PC-9 (cell line): Measurements from ENCODE around the gene DNM3.

ENCODE experiments used
- EZH2 ChIP-seq: fragments of 200-600 bp; sonication (generic); IDR thresholded peaks from 2 replicates; pipeline ENCODE4 v1.8.0; 2017; ENCODE audit warnings: antibody characterized with exemption, low read depth
- TF ChIP-seq, protein P1 (sequence below): fragments of 200-600 bp; sonication (generic); conservative IDR thresholded peaks from 2 replicates; pipeline ENCODE4 v1.6.1; 2017; ENCODE audit warnings: mixed run types, antibody characterized with exemption, mild to moderate bottlenecking, moderate library complexity

DNA sequence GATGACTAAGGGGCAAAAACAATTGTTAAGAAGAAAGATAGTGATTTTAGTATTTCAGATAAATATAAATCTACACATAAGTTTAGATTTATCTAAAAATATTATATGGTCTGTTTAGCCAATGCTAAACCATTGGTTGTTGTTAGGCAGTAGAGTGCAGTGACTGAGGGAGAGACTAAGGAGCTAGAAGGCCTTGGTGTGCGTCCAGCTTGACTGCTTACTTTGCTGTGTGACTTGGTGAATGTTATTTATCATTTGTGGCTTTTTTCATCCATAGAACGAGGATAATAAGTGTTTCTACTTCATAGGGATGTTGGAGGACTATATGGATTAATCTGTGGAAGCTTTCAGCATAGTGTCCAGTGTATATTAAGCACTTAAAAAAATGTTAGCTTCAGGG, 314.5 kb downstream of the DNM3 start:
- TF ChIP-seq, protein P1, sequence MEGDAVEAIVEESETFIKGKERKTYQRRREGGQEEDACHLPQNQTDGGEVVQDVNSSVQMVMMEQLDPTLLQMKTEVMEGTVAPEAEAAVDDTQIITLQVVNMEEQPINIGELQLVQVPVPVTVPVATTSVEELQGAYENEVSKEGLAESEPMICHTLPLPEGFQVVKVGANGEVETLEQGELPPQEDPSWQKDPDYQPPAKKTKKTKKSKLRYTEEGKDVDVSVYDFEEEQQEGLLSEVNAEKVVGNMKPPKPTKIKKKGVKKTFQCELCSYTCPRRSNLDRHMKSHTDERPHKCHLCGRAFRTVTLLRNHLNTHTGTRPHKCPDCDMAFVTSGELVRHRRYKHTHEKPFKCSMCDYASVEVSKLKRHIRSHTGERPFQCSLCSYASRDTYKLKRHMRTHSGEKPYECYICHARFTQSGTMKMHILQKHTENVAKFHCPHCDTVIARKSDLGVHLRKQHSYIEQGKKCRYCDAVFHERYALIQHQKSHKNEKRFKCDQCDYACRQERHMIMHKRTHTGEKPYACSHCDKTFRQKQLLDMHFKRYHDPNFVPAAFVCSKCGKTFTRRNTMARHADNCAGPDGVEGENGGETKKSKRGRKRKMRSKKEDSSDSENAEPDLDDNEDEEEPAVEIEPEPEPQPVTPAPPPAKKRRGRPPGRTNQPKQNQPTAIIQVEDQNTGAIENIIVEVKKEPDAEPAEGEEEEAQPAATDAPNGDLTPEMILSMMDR, result no peak
- no peak for TF ChIP-seq EZH2
